HG03342 (cell line): ENCODE data around the gene RELB.

Experiments used
- ATAC-seq: cut with Tn5 transposase; IDR thresholded peaks from one replicate; pipeline ENCODE4 v1.9.1; 2021; ENCODE audit warnings: mild to moderate bottlenecking, moderate library complexity; ENCODE audit not compliant: unreplicated experiment

Gene RELB

DNA sequence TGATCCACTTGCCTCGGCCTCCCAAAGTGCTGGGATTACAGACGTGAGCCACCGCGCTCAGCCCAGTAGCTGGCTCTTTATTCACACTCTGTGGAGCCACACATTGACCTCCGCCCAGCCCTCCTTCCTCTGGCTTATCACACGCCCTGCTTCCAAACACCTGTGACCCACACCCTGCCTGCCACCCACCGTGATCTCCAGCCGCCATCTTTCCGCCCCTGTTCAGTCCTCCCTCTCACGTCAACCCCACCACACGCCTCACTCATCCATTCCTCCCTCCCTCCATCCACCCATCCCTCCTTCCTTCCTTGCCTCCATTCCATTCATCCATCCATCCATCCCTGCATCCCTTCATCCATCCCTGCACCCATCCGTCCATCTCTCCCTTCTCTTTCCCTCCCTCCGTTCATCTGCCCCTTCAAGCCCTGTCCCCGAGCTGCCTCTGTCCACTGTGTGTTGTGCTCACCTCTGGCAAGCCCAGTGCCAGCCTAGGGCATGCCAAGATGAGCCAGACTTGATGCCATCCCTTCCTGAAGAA lies 57.4 kb downstream of the RELB start:
- ATAC-seq, result no peak

DNA sequence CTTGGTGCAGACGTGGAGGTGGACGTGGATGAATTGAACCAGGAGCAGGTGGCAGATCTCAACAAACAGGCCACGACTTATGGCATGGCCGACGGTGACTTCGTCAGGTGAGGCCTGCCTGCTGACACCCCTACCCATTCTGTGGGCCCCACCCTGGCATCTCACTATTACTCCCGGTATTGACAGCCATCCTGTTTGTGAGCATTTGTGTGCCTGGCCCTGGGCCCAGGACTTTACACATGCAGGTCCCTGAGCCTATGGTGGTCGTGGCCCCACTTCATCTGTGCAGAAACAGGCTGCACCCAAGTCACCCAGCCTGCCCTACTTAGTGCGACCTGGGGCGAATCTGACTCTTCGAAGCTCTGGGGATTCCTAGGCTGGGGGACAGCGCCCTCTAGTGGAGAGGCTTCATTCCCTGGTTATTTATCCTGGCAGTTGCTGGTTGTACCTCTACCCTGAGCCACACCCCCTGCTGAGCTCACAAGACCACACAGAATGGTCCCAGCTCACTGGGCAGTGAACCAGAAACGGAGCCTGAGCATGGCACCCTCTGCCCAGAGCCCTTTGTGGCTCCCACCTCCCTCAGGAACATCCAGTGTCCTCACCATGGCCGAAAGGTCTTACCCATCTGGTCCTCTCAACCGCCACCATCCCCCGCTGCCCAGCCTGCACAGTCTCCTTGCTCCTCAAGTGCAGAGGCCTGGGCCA lies 58.1 kb downstream of the RELB start:
- ATAC-seq, result no peak

DNA sequence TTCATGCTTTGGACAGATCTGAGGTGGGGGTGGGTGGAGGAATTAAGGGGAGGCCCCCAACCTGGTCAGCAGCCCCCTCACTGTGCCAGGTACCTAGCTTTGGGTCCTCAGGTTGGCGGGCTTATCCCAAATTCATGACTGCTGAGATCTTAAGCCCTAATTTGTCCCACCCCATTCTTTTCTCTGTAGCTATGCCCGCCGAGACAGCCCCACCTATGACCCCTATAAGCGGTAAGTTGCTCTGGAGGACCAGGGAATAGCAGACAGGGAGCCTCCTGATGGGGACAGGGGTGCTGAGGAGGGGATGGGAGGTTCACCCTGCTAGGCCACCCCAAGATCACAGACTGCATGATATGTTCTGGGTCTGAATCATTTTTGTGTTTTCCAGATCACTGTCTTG lies 60.7 kb downstream of the RELB start:
- no peak for ATAC-seq

DNA sequence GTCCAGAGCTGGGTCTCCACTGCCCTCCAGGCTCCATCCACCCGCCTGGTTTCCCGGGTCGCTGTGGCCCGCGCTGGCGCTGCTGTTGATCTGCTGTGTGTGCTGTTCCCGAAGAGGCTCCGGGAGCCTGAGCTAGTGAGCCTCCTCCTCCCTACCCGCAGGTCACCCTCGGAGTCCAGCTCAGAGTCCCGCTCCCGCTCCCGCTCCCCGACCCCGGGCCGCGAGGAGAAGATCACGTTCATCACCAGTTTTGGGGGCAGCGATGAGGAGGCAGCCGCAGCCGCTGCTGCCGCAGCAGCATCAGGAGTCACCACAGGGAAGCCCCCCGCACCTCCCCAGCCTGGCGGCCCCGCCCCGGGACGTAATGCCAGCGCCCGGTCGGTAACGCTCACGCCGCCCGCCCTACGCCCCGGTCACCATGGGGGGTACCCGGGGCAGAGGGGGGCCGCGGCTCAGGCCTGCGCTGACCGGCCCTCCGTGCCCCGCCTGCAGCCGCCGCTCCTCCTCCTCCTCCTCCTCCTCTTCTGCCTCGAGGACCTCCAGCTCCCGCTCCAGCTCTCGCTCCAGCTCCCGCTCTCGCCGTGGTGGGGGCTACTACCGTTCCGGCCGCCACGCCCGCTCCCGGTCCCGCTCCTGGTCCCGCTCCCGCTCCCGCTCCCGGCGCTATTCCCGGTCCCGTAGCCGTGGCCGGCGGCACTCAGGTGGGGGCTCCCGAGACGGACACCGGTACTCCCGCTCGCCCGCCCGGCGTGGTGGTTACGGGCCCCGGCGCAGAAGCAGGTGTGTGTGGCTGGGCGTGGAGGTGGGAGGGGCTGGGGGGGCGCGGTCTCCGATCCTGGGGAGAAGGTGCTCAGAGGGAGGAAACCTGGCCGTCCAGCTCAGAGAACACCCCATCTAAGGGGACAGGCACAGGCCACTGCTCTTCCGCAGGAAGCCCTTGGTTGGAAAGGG lies 62.9 kb downstream of the RELB start:
- ATAC-seq, result no peak

DNA sequence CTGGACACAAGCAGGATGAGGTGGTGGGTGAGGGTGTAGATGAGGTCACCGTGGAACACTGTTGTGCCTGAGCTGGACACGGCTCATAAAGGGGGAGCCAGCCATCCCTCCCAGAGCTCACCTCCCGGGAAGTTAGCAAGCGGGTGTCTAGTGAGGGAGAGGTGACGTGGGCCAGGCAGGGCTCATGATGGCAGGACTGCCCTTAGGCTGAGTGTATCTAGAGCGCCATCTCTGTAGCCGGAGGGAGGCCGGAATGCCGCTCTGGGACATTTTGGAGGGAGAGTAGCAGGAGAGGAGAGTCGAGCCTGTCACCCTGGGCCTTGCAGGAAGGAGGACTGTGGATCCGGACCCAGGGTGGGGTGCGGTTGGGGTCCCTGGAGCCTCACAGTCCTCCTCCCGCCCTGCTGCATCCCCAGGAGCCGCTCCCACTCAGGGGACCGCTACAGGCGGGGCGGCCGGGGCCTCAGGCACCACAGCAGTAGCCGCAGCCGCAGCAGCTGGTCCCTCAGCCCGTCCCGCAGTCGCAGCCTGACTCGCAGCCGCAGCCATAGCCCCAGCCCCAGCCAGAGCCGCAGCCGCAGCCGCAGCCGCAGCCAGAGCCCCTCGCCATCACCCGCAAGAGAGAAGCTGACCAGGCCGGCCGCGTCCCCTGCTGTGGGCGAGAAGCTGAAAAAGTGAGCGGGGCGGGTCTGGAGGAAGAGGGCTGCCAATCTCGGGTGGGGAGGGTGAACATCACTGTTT lies 65.8 kb downstream of the RELB start:
- ATAC-seq, result no peak

DNA sequence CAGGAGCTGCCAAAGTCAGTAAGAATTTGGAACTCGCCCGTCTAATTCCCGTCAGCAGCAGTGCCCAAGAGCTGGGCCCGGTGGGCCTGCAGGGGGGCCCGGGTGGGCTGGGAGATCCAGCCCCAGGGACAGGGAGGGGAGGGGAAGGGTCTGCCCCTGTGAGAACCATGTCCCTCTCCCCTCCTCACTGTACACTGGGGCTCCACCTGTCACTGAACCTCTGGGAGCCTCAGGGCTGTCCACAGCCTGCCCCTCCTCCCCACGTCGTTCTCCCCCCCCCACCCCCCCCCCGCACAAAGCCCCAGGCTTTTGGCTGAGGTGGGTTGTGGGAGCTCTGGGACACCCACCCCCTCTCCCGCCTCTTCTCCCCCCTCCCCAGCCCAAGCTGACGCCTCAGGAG lies 66.8 kb downstream of the RELB start:
- ATAC-seq, result no peak

DNA sequence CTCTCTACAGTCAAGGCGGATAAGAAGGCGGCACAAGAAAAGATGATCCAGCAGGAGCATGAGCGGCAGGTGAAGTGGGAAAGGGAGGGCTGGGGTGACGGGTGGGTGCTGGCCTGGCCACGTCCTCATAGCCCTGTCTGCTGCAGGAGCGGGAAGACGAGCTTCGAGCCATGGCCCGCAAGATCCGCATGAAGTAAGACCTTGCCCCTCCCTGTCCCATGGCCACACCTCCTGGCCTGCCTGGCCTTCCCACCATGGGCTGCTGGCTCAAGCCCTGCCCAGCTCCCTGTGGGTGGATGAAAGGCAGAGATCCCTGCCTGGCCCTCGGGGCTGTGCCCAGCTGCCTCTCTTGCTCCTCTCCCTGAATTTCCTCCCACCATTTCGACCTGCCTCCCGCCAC lies 67.8 kb downstream of the RELB start:
- ATAC-seq, result no peak

DNA sequence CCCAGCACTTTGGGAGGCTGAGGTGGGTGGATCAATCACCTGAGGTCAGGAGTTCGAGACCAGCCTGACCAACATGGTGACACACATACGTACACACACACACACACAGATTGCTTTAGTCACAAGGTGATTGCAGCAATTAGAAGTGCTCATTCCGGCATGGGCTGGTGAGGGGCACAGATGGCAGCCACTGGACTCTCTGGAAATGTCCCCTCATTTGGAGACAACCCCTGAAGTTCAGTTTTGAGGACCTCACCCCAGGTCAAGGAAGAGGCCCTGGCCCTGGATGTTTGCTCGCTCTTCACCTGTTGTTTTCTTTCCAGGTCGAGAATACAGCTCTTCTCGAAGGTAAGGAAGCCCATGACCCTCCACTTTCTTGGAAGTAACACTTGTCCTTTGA lies 69.0 kb downstream of the RELB start:
- ATAC-seq, result no peak

DNA sequence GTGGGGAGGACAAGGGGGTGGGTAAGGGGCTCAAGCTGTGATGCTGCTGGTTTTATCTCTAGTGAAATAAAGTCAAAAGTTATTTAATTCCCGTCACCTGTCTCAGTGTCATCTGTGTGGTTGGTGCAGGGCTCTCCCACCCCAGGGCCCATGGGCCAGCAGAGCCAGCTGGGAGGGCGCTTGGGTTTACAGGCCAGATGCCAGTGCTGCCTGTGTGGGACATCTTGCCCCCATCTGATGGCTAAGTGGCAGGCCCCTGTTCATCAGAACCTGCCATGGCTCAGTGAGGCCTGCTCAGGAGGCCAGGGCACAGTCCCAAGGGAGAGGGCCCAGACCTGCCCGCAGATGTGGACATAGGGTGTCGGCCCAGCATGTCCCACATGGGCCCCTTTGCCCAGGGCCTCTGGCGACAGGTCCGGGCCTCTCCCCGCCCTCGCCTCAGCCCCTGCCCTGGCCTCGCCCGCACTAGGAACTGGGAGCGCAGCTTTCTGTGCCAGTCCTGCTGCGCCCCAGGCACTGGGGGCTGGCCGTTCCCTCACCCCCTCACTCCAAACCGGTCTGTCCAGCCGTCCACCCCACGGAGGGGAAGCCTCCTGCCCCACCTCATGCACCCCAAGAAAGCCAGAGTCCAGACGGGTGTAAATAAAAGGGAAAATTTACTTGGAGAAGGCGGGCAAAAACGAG lies 69.7 kb downstream of the RELB start:
- ATAC-seq, result no peak

DNA sequence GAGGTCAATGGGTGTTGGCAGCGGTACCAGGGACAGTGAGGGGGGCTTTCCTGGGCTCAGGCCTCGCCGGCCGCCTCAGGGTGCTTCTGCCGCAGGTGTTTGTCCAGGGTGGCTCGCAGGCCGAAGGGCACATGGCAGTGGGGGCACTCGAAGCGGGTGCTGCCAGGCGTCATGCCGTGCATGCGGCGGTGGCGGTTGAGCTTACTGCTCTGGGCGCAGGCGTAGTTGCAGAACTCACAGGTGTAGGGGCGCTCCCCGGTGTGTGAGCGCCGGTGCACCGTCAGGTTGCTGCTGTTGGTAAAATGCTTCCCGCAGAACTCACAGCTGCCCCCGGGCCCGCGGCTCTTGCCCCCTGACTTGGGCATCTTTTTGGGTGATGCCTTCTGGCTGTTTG lies 70.3 kb downstream of the RELB start:
- no peak for ATAC-seq

DNA sequence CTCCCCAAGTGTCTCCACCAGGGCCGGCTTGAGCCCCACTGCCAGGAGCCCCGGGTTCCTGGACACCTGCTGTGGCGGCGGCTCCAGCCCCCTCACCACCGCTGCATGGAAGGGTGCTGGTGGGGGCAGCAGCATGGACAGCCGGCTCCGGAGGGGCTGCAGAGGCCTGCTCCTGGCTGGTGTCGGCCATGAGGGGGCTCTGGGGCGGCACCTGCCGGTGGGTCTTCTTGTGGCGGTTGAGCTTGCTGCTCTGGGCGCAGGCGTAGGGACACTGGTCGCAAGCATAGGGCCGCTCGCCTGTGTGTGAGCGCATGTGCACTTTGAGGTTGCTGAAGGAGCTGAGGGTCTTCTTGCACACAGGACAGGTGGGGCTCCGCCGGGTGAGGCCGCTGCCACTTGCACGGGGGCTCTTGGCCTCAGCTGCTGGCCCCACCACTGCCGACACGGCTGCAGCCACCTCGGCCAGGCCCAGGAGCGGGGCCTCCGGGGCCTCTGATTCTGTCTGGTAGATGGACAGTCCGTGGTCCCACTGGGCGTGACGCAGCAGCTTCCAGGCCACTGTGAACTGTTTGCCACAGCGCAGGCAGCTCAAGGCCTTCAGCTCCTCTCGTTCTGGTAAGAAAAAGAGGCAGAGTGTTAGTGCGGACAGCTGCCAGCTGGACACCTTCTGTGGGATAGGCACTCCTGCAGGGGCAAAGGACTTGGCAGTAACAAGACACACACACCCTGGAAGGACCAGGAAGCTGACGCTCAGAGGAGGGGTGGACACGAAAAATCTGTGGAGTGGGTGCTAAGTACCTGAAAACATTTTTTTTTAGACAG lies 70.9 kb downstream of the RELB start:
- ATAC-seq, result no peak

DNA sequence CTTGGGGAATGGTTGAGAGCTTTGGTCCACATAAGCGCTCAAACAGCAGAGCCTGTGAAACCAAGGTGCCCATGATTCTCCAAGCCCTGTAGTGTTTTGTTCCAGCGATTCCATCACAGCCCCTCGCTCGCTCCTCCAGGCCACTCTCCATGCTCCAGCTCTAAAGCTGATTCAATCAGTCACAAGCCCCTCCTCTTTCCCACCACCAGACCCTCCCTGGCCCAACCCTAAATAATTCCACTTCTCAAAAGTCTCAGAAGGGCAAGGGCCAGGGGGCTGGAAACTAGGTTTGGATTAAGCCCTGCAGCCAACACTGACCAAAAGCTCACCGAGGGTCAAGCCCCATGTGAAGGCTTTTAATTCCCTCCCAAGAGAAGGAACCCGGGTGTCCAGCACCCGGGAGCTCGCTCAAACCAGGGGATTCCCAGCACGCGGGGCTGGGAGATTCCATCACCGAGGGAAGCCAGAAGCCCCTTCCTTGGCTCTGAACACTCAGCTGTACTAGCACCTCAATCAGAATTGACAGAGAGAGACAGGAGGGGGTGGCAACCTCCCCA lies 73.6 kb downstream of the RELB start:
- no peak for ATAC-seq

DNA sequence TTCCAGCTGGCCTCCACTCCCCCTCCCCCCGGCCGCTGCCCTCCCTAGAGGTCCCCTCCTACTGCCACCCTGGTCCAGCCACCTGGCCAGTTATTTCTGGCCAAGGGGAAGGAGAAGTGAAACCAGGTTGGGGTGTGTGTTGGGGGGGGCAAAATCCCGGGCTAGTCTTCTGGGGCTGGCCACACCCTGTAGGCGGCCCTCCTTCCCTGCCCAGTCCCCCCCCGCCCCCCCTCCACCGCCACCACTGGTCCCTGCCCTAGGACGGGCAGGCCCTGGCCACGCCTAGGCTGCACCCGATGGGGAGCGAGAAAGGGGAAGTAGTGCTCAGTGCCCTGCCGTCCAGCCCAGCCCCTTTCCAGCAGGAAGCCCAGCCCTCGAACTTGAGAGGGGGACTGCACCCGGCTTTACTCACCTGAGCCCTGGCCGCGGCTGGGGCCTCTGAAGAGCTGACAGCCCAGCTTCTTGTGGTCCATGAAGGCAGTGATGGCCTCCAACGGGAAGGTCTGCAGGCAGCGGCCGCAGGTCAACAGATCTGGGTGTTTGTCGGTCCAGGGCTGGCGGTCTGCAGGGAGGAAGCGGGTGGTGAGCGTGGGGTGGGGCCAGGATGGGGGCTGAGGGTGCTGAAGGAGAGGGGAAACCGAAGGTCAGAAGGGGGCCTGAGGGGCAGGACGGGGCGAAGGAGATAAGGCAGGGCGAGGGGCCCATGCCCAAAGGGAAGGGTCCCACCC lies 74.2 kb downstream of the RELB start:
- peak; percentile 47 for ATAC-seq

DNA sequence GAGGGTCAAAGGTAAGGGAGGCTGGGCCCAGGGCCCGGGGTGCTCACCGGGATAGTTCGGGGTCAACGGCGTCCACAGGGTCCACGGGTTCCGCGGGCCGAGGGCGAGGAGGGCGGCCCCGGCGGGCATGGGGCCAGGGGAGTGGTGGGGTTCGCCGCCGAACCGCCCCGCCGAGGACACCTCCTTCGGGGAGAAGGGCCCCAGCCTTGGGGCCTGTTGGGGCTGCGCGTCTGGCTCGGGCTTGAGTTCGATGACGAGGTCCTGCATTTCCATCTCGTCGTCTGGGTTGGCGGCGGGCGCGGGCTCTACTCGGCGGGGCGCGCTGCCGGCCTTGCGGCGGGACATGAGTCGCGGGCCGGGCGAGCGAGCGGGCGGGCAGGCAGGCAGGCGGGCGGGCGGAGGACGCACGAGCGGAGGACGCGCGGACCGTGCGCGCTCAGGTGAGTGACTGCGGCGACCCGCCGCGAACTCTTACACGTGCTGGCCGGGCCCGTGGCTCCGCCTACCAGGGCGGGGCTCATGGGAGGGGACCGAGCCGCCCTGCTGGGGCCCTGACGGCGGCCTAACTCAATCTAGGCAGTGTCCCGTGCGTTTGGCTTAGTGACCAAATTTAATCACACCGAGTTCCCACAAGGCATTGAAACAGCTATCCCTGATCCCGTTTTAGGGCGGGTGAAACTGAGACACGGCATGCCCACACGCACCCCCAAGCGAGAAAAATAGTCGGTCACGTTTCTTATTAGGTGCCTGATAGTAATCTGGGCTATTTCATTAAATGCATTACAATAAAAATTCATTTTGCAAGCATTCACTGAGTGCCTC lies 75.0 kb downstream of the RELB start, which contains the start of gene ZNF296:
Gene ZNF296 (minus strand): TSS at position 450 of the 822 bp plus-strand sequence. CDS start 105 bp downstream, at position 345.
- ATAC-seq, result peak; percentile 45

DNA sequence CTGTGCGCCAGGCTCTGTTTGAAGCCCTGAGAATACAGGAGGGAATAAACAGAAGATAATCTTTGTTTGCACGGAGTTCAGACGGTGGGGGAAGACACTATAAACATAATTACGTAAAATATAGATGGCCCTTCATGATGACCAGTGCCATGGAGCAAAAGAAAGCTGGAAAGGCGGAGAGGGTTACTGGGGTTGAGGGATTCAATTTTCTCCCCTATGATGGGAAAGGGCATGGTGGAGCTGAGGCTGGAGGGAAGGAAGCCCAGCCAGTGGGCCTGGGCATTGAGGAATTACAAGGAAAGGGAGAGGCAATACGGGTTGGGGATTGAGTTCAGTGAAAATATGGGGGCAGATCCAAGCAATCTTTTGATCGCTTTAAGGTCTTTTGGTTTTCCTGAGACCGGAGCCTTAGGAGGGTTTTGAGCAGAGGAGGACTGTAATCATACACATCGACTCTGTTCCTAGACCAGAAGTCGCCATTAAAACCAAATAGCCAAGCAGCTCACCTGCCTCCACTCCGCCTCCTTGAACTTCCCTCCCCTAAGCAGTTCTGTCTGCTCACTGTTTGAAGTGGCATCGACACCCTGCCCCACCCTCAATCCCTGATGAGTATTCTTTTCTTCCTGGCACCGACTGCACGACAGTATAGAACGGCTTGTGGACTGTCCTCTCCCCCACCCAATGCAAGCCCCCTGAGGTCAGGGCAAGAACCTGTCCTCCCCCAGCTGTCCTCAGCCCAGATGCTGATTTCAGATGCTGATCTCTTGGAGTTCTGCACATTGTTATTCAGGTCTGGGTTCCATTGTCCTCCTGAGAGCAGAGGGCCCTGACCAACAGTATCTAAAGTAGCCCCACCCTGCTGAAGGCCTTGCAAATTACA lies 75.8 kb downstream of the RELB start:
- ATAC-seq, result no peak

DNA sequence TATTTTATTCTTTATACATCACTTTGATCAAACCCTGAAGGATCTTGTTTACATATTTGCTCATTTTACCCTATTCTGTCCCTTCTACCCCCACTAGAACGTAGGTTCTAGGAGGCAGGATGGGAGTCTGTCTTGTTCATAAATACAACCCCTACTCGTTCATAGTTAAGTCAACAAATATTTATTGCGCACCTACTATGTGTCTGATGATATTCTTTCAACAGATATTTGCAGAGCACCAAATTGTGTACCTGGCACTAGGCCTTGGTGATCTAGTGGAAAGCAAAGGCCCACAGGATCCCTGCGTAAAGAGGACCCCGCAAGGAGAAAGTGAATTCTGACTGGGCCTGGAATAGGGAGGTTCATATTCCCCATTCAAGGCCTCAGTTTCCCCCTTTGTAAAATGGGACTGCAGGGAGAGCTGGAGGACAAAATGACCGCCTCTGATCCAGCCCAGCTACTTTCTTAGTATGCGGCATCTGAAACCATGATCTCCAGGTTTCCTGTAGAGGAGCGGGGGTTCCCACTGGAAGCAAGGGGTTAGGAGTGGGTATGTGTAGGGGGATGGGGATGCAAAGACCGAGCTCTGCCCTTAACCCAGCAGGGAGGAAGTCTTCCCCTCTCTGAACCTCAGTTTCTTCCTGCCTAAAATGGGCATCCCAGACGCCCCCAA lies 77.3 kb downstream of the RELB start:
- ATAC-seq, result no peak
